HepG2 (cell line): ENCODE data around the gene MRPL14. TPM values are rescaled to one million over a fixed set of nuclear protein-coding genes. Genes with fewer than 3 reads are reported as not detected.

Experiments used
- BHLHE40 ChIP-seq: IDR thresholded peaks from 2 replicates; pipeline ENCODE4 v1.6.1; 2011; ENCODE audit warnings: low read length, improper control_type of control experiment
- ETV5 ChIP-seq: IDR thresholded peaks from 2 replicates; pipeline ENCODE4 v1.6.1; 2018; ENCODE audit warnings: missing biosample characterization, missing genetic modification reagents, inconsistent platforms, borderline replicate concordance
- GATA4 ChIP-seq: sonication (generic); IDR thresholded peaks from 2 replicates; pipeline ENCODE4 v1.6.1; 2016; ENCODE audit warnings: antibody characterized with exemption, low read depth, borderline replicate concordance
- HINFP ChIP-seq: sonication (generic); formaldehyde crosslinking; IDR thresholded peaks from 2 replicates; pipeline ENCODE4 v1.4.0; 2020; ENCODE audit warnings: low read depth, mild to moderate bottlenecking, missing genetic modification reagents
- NR1H2 ChIP-seq: sonication (generic); formaldehyde crosslinking; IDR thresholded peaks from 2 replicates; pipeline ENCODE4 v1.8.1; 2022; ENCODE audit warnings: low read depth, missing genetic modification reagents, borderline replicate concordance
- PITX1 ChIP-seq: sonication (generic); formaldehyde crosslinking; IDR thresholded peaks from 2 replicates; pipeline ENCODE4 v1.5.1; 2020; ENCODE audit warnings: mild to moderate bottlenecking, missing genetic modification reagents
- TRAFD1 ChIP-seq: sonication (generic); formaldehyde crosslinking; IDR thresholded peaks from 2 replicates; pipeline ENCODE4 v1.5.1; 2020; ENCODE audit warnings: missing genetic modification reagents, mild to moderate bottlenecking, borderline replicate concordance
- USF2 ChIP-seq, 2 experiments: sonication (generic) in 1 of 2; formaldehyde crosslinking in 1 of 2; IDR thresholded peaks; 2 replicates each; pipeline versions ENCODE4 v1.5.1 to v1.6.1; 2011 to 2020; ENCODE audit warnings: borderline replicate concordance in 1 of 2, low read depth in 1 of 2, low read length in 1 of 2, mild to moderate bottlenecking in 1 of 2, missing genetic modification reagents in 1 of 2, moderate library complexity in 1 of 2
- YEATS2 ChIP-seq: sonication (generic); formaldehyde crosslinking; IDR thresholded peaks from 2 replicates; pipeline ENCODE4 v1.4.0; 2020; ENCODE audit warnings: missing genetic modification reagents, borderline replicate concordance
- ZBTB26 ChIP-seq: IDR thresholded peaks from 2 replicates; pipeline ENCODE4 v1.6.1; 2016; ENCODE audit warnings: missing compliant biosample characterization, missing genetic modification reagents, borderline replicate concordance
- ZMYM4 ChIP-seq: sonication (generic); formaldehyde crosslinking; IDR thresholded peaks from 2 replicates; pipeline ENCODE4 v1.8.1; 2023; ENCODE audit warnings: mild to moderate bottlenecking, missing genetic modification reagents
- ZNF576 ChIP-seq: sonication (generic); formaldehyde crosslinking; IDR thresholded peaks from 2 replicates; pipeline ENCODE4 v1.4.0; 2020; ENCODE audit warnings: mild to moderate bottlenecking, missing genetic modification reagents
- ZNF597 ChIP-seq: sonication (generic); formaldehyde crosslinking; IDR thresholded peaks from 2 replicates; pipeline ENCODE4 v1.5.0; 2020; ENCODE audit warnings: missing genetic modification reagents
- ZNF644 ChIP-seq: IDR thresholded peaks from 2 replicates; pipeline ENCODE4 v1.6.1; 2016; ENCODE audit warnings: low read depth
- ZNF704 ChIP-seq: sonication (generic); formaldehyde crosslinking; IDR thresholded peaks from 2 replicates; pipeline ENCODE4 v1.8.1; 2023; ENCODE audit warnings: mild to moderate bottlenecking, inconsistent platforms, moderate library complexity, missing genetic modification reagents, borderline replicate concordance
- ZNF816 ChIP-seq: sonication (generic); formaldehyde crosslinking; IDR thresholded peaks from 2 replicates; pipeline ENCODE4 v1.8.0; 2022; ENCODE audit warnings: missing genetic modification reagents, mild to moderate bottlenecking, borderline replicate concordance
- polyA plus RNA-seq, 8 experiments: library from polyadenylated mRNA; depleted of rRNA in 3 of 8; stranded (reverse) in 7 of 8; unstranded in 1 of 8; fragments of >200 nt; fragmentation: Illumina TruSeq in 4 of 8; extraction: Trizol in 4 of 8; gene quantifications; 2 replicates each; pipeline versions ENCODE4 v1.2.1 to v1.2.3, GENCODE V29; 2011 to 2016; ENCODE audit warnings: low read depth in 4 of 8, missing spikeins in 1 of 8, mixed read lengths in 1 of 8; ENCODE audit not compliant: insufficient read depth in 1 of 8
- total RNA-seq, 5 experiments: library from RNA; depleted of rRNA; stranded (reverse); fragments of >200 nt; fragmentation: Illumina TruSeq; extraction: Trizol; gene quantifications; 2 replicates each; pipeline ENCODE4 v1.2.3, GENCODE V29; 2016; ENCODE audit warnings: low read depth in 1 of 5

The MRPL14 gene
- total and polyA plus RNA-seq, 2 of the 13 experiments (the other 11 are each of a cell fraction or from before 2014, with no cell fraction given): 157 to 178 TPM

- no peak for TF ChIP-seq USF2 (IDR thresholded peaks at IDR 0.05; ENCODE audit: low read depth, low read length)
- TF ChIP-seq USF2 (CRISPR knock-in tag; IDR thresholded peaks at IDR 0.05; ENCODE audit: borderline replicate concordance): no peak
- TF ChIP-seq BHLHE40: no peak
- TF ChIP-seq ZMYM4 (CRISPR knock-in tag): no peak
- TF ChIP-seq PITX1 (CRISPR knock-in tag): no peak
- TF ChIP-seq ZNF597 (CRISPR knock-in tag): no peak
- TF ChIP-seq ZBTB26: 0 out of 2 replicates have a peak, but pooled peaks have one; percentile 21
- TF ChIP-seq HINFP: no peak
- TF ChIP-seq ETV5 (CRISPR knock-in tag): peak; percentile 26; the same call in 1 of the 2 replicates
- TF ChIP-seq GATA4: no peak
- no peak for TF ChIP-seq NR1H2
- TF ChIP-seq ZNF704 (CRISPR knock-in tag): no peak; the same call in 1 of the 2 replicates
- no peak; the same call in 1 of the 2 replicates for TF ChIP-seq ZNF576 (CRISPR knock-in tag)
- no peak for TF ChIP-seq ZNF644 (CRISPR knock-in tag)
- no peak for TF ChIP-seq TRAFD1 (CRISPR knock-in tag)
- peak; percentile 71; the same call in 1 of the 2 replicates for TF ChIP-seq ZNF816 (CRISPR knock-in tag)
- TF ChIP-seq YEATS2 (CRISPR knock-in tag): no peak
Observed at GRCh38 chr6:44128020-44128917, 1.0 kb upstream of the MRPL14 start (continued).
